OCI-LY7 (cell line): ENCODE results near the gene KBTBD13.

Source experiments
- EZH2phosphoT487 ChIP-seq: fragments of 200-600 bp; sonication (generic); IDR thresholded peaks from 2 replicates; pipeline ENCODE4 v1.6.1; 2018; ENCODE audit warnings: low read depth, borderline replicate concordance, mild to moderate bottlenecking, mixed run types, antibody characterized with exemption, low read length, moderate library complexity, mixed read lengths
- TF ChIP-seq, protein P1 (sequence below): fragments of 200-600 bp; sonication (generic); conservative IDR thresholded peaks from 2 replicates; pipeline ENCODE4 v1.5.1; 2014; ENCODE audit warnings: mild to moderate bottlenecking, antibody characterized with exemption, low read length, moderate library complexity, mixed read lengths

DNA sequence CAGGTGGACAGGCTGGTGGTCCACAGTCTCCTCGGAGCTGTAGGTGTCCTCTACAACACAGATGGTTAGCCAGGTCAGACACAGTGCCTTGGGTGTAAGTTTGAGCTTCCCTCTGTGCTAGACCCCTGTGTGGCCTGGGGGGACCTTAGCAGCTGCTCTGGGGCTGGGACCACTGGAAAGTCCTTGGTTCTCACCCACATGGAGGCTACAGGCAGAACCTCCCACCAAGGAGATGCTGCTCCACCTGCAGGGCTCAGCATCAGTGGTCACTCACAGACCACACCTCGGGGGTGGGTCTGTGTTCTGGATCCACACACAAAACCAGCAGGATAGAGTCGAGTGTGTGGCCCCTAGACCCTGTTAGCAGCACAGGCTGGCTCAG, 17.2 kb upstream of the KBTBD13 start:
- TF ChIP-seq, protein P1, sequence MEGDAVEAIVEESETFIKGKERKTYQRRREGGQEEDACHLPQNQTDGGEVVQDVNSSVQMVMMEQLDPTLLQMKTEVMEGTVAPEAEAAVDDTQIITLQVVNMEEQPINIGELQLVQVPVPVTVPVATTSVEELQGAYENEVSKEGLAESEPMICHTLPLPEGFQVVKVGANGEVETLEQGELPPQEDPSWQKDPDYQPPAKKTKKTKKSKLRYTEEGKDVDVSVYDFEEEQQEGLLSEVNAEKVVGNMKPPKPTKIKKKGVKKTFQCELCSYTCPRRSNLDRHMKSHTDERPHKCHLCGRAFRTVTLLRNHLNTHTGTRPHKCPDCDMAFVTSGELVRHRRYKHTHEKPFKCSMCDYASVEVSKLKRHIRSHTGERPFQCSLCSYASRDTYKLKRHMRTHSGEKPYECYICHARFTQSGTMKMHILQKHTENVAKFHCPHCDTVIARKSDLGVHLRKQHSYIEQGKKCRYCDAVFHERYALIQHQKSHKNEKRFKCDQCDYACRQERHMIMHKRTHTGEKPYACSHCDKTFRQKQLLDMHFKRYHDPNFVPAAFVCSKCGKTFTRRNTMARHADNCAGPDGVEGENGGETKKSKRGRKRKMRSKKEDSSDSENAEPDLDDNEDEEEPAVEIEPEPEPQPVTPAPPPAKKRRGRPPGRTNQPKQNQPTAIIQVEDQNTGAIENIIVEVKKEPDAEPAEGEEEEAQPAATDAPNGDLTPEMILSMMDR: no peak
- TF ChIP-seq EZH2phosphoT487: no peak
